OCI-LY3 (cell line): ENCODE data around the gene KRTAP9-6.
"Not testable (repeated sequence)": the region's sequence is repeated elsewhere in the genome, so short reads cannot be mapped to it uniquely, and the experiment has no call there.

Source experiments
- H2AFZ ChIP-seq: fragments of 200-600, 300-600 bp; shearing (Covaris generic); 2 replicates; pipeline ENCODE4 v1.6.0; 2014; ENCODE audit warnings: antibody characterized with exemption, low read depth, low read length
- H3K27ac ChIP-seq: fragments of 200-600, 300-600 bp; sonication (generic); 2 replicates; pipeline ENCODE4 v1.5.1; 2014; ENCODE audit warnings: mild to moderate bottlenecking, low read length, moderate library complexity, mixed read lengths
- H3K27me3 ChIP-seq: fragments of 200-600, 300-600 bp; sonication (generic); 2 replicates; pipeline ENCODE4 v1.6.1; 2014; ENCODE audit warnings: low read depth, low read length, mixed read lengths
- H3K36me3 ChIP-seq: fragments of 200-600, 300-600 bp; sonication (generic); replicated peaks from 2 replicates; pipeline ENCODE3; 2014; ENCODE audit warnings: low read depth, low read length, mixed read lengths
- H3K4me1 ChIP-seq: fragments of 300-600, 200-600 bp; sonication (generic); 2 replicates; pipeline ENCODE4 v1.6.1; 2014; ENCODE audit warnings: low read length, mixed read lengths
- H3K4me2 ChIP-seq: fragments of 200-600, 300-600 bp; sonication (generic); 2 replicates; pipeline ENCODE4 v1.6.1; 2014; ENCODE audit warnings: low read length, mixed read lengths
- H3K4me3 ChIP-seq: fragments of 300-600, 200-600 bp; sonication (generic); 2 replicates; pipeline ENCODE4 v1.5.1; 2014; ENCODE audit warnings: antibody characterized with exemption, mild to moderate bottlenecking, low read length, moderate library complexity
- H3K79me2 ChIP-seq: fragments of 300-600, 200-600 bp; shearing (Covaris generic); 2 replicates; pipeline ENCODE4 v1.6.1; 2014; ENCODE audit warnings: mild to moderate bottlenecking, low read length, mixed read lengths
- H3K9ac ChIP-seq: fragments of 300-600, 200-600 bp; shearing (Covaris generic); 2 replicates; pipeline ENCODE4 v1.6.0; 2014; ENCODE audit warnings: mild to moderate bottlenecking, low read length, moderate library complexity
- H3K9me3 ChIP-seq: fragments of 200-600, 300-600 bp; shearing (Covaris generic); 2 replicates; pipeline ENCODE4 v1.6.1; 2014; ENCODE audit warnings: low read length, mixed read lengths; ENCODE audit not compliant: insufficient read depth
- H4K20me1 ChIP-seq: fragments of 200-600, 300-600 bp; sonication (generic); 2 replicates; pipeline ENCODE4 v1.6.1; 2016; ENCODE audit warnings: low read length, mixed read lengths; ENCODE audit not compliant: insufficient read depth
- CTCF ChIP-seq: fragments of 200-600, 300-600 bp; sonication (generic); IDR thresholded peaks from 2 replicates; pipeline ENCODE4 v1.5.1; 2014; ENCODE audit warnings: antibody characterized with exemption, low read length, low read depth
- EZH2phosphoT487 ChIP-seq: fragments of 200-600 bp; shearing (Covaris generic); IDR thresholded peaks from 2 replicates; pipeline ENCODE4 v1.6.1; 2018; ENCODE audit warnings: antibody characterized with exemption, mixed run types, low read depth

The KRTAP9-6 gene

GRCh38 chr17:41258406-41258805 lies 6.8 kb upstream of the KRTAP9-6 start:
- Histone ChIP-seq H3K36me3 (no peaks in the 10 kb centered on the region), H3K4me1 (no peaks in the 10 kb centered on the region), H4K20me1 (no peaks in the 10 kb centered on the region), H3K9me3 (no peaks in the 10 kb centered on the region), H3K27me3 (peaks cover 44% of the 10 kb centered on the region), H3K27ac (no peak overlapping the region), H3K4me2 (no peak overlapping the region), H2AFZ (no peak overlapping the region), H3K79me2 (no peaks in the 10 kb centered on the region), H3K4me3 (no peak overlapping the region), H3K9ac (no peak overlapping the region)
- TF ChIP-seq EZH2phosphoT487 (no peak), CTCF (no peak)

GRCh38 chr17:41263212-41263611 lies 2.0 kb upstream of the KRTAP9-6 start:
- TF ChIP-seq EZH2phosphoT487, result no peak
- no peak for TF ChIP-seq CTCF
- no peaks in the 10 kb centered on the region for H4K20me1 ChIP-seq
- no peaks in the 10 kb centered on the region for H3K4me1 ChIP-seq
- H3K27ac ChIP-seq, result no peak overlapping the region
- no peaks in the 10 kb centered on the region for H3K79me2 ChIP-seq
- no peaks in the 10 kb centered on the region for H3K36me3 ChIP-seq
- H3K9me3 ChIP-seq, result no peaks in the 10 kb centered on the region
- no peak overlapping the region for H3K9ac ChIP-seq
- no peak overlapping the region for H3K4me2 ChIP-seq
- H3K27me3 ChIP-seq, result peaks cover 27% of the 10 kb centered on the region
- no peak overlapping the region for H3K4me3 ChIP-seq
- H2AFZ ChIP-seq, result no peak overlapping the region

GRCh38 chr17:41264599-41264998 lies 579 bp upstream of the KRTAP9-6 start:
- Histone ChIP-seq H3K79me2 (no peaks in the 10 kb centered on the region), H3K9ac (no peak overlapping the region), H4K20me1 (no peaks in the 10 kb centered on the region), H3K9me3 (no peaks in the 10 kb centered on the region), H3K4me1 (no peaks in the 10 kb centered on the region), H3K4me3 (no peak overlapping the region), H3K4me2 (no peak overlapping the region), H2AFZ (no peak overlapping the region), H3K36me3 (no peaks in the 10 kb centered on the region), H3K27me3 (peaks cover 14% of the 10 kb centered on the region), H3K27ac (no peak overlapping the region)
- TF ChIP-seq EZH2phosphoT487, result no peak
- no peak for TF ChIP-seq CTCF

- Histone ChIP-seq H2AFZ (no peak overlapping the region), H3K27ac (no peak overlapping the region), H3K36me3 (no peaks in the 10 kb centered on the region), H4K20me1 (no peaks in the 10 kb centered on the region), H3K4me2 (no peak overlapping the region), H3K27me3 (peaks cover 9% of the 10 kb centered on the region), H3K9ac (no peak overlapping the region), H3K4me3 (no peak overlapping the region), H3K79me2 (no peaks in the 10 kb centered on the region), H3K4me1 (peaks cover 7% of the 10 kb centered on the region), H3K9me3 (no peaks in the 10 kb centered on the region)
- TF ChIP-seq CTCF (no peak), EZH2phosphoT487 (no peak)
These were observed 2.5 kb downstream of the KRTAP9-6 start for GRCh38 chr17:41267711-41268110.

GRCh38 chr17:41271323-41271722 lies 6.1 kb downstream of the KRTAP9-6 start:
- H2AFZ ChIP-seq, H3K27ac ChIP-seq, H3K4me3 ChIP-seq, H3K4me1 ChIP-seq, H3K36me3 ChIP-seq, H3K9ac ChIP-seq, H3K9me3 ChIP-seq, H4K20me1 ChIP-seq, H3K79me2 ChIP-seq, H3K27me3 ChIP-seq, H3K4me2 ChIP-seq: not testable (repeated sequence)
